HepG2 (cell line): ENCODE data around the gene HOXA13. TPM values are rescaled to one million over a fixed set of nuclear protein-coding genes. Genes with fewer than 3 reads are reported as not detected.

Source experiments
- ARNTL ChIP-seq: sonication (generic); formaldehyde crosslinking; IDR thresholded peaks from 2 replicates; pipeline ENCODE4 v1.4.0; 2020; ENCODE audit warnings: mild to moderate bottlenecking, missing genetic modification reagents
- GPN1 ChIP-seq: sonication (generic); formaldehyde crosslinking; IDR thresholded peaks from 2 replicates; pipeline ENCODE4 v1.5.1; 2020; ENCODE audit warnings: missing genetic modification reagents, borderline replicate concordance
- HDAC1 ChIP-seq: sonication (generic); formaldehyde crosslinking; IDR thresholded peaks from 2 replicates; pipeline ENCODE4 v1.5.1; 2020; ENCODE audit warnings: mild to moderate bottlenecking, missing genetic modification reagents
- KDM2A ChIP-seq: sonication (generic); formaldehyde crosslinking; IDR thresholded peaks from 2 replicates; pipeline ENCODE4 v1.4.0; 2020; ENCODE audit warnings: low read depth, missing genetic modification reagents, borderline replicate concordance
- SOX13 ChIP-seq, 3 experiments: fragments of 450-650 bp in 1 of 3; sonication (generic) in 1 of 3; formaldehyde crosslinking in 1 of 3; IDR thresholded peaks in 2 of 3; conservative IDR thresholded peaks in 1 of 3; 2 replicates each; pipeline versions ENCODE4 v1.5.0 to v1.6.1; 2016 to 2020; ENCODE audit warnings: antibody characterized with exemption in 1 of 3, mild to moderate bottlenecking in 1 of 3, missing compliant biosample characterization in 1 of 3, missing genetic modification reagents in 1 of 3, moderate library complexity in 1 of 3
- TEF ChIP-seq: sonication (generic); formaldehyde crosslinking; IDR thresholded peaks from 2 replicates; pipeline ENCODE4 v1.5.0; 2020; ENCODE audit warnings: missing genetic modification reagents
- TFDP2 ChIP-seq: sonication (generic); formaldehyde crosslinking; IDR thresholded peaks from 2 replicates; pipeline ENCODE4 v1.4.0; 2020; ENCODE audit warnings: missing genetic modification reagents
- TOE1 ChIP-seq: sonication (generic); formaldehyde crosslinking; IDR thresholded peaks from 2 replicates; pipeline ENCODE4 v1.4.0; 2020; ENCODE audit warnings: mild to moderate bottlenecking, missing genetic modification reagents
- ZNF18 ChIP-seq: sonication (generic); formaldehyde crosslinking; IDR thresholded peaks from 2 replicates; pipeline ENCODE4 v1.8.0; 2022; ENCODE audit warnings: mild to moderate bottlenecking, missing genetic modification reagents; ENCODE audit not compliant: insufficient replicate concordance
- ZNF350 ChIP-seq: sonication (generic); formaldehyde crosslinking; IDR thresholded peaks from 2 replicates; pipeline ENCODE4 v1.4.0; 2020; ENCODE audit warnings: mild to moderate bottlenecking, low read depth, missing genetic modification reagents, borderline replicate concordance
- ZNF772 ChIP-seq: sonication (generic); formaldehyde crosslinking; IDR thresholded peaks from 2 replicates; pipeline ENCODE4 v1.5.0; 2020; ENCODE audit warnings: mild to moderate bottlenecking, missing genetic modification reagents
- ZXDC ChIP-seq: sonication (generic); formaldehyde crosslinking; IDR thresholded peaks from 2 replicates; pipeline ENCODE4 v1.5.0; 2020; ENCODE audit warnings: mild to moderate bottlenecking, missing genetic modification reagents
- polyA plus RNA-seq, 8 experiments: library from polyadenylated mRNA; depleted of rRNA in 3 of 8; stranded (reverse) in 7 of 8; unstranded in 1 of 8; fragments of >200 nt; fragmentation: Illumina TruSeq in 4 of 8; extraction: Trizol in 4 of 8; gene quantifications; 2 replicates each; pipeline versions ENCODE4 v1.2.1 to v1.2.3, GENCODE V29; 2011 to 2016; ENCODE audit warnings: low read depth in 4 of 8, missing spikeins in 1 of 8, mixed read lengths in 1 of 8; ENCODE audit not compliant: insufficient read depth in 1 of 8
- total RNA-seq, 5 experiments: library from RNA; depleted of rRNA; stranded (reverse); fragments of >200 nt; fragmentation: Illumina TruSeq; extraction: Trizol; gene quantifications; 2 replicates each; pipeline ENCODE4 v1.2.3, GENCODE V29; 2016; ENCODE audit warnings: low read depth in 1 of 5
- TF ChIP-seq, protein P1 (sequence below): sonication (generic); formaldehyde crosslinking; IDR thresholded peaks from 2 replicates; pipeline ENCODE4 v1.5.0; 2020; ENCODE audit warnings: missing genetic modification reagents
- TF ChIP-seq, protein P2 (sequence below): sonication (generic); formaldehyde crosslinking; IDR thresholded peaks from 2 replicates; pipeline ENCODE4 v1.5.0; 2020; ENCODE audit warnings: missing genetic modification reagents, mild to moderate bottlenecking, borderline replicate concordance
- TF ChIP-seq, protein P3 (sequence below): sonication (generic); formaldehyde crosslinking; IDR thresholded peaks from 2 replicates; pipeline ENCODE4 v1.5.0; 2020; ENCODE audit warnings: missing genetic modification reagents, mild to moderate bottlenecking, borderline replicate concordance
- TF ChIP-seq, protein P4 (sequence below): sonication (generic); formaldehyde crosslinking; IDR thresholded peaks from 2 replicates; pipeline ENCODE4 v1.4.0; 2020; ENCODE audit warnings: mild to moderate bottlenecking, missing genetic modification reagents
- TF ChIP-seq, protein P5 (sequence below): IDR thresholded peaks from 2 replicates; pipeline ENCODE4 v1.6.1; 2016; ENCODE audit warnings: mild to moderate bottlenecking, missing biosample characterization, missing genetic modification reagents

The HOXA13 gene
- total and polyA plus RNA-seq, 2 of the 13 experiments (the other 11 are each of a cell fraction or from before 2014, with no cell fraction given), result 0.01 to 0.04 TPM

- TF ChIP-seq, protein P1, sequence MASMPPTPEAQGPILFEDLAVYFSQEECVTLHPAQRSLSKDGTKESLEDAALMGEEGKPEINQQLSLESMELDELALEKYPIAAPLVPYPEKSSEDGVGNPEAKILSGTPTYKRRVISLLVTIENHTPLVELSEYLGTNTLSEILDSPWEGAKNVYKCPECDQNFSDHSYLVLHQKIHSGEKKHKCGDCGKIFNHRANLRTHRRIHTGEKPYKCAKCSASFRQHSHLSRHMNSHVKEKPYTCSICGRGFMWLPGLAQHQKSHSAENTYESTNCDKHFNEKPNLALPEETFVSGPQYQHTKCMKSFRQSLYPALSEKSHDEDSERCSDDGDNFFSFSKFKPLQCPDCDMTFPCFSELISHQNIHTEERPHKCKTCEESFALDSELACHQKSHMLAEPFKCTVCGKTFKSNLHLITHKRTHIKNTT, result no peak
- TF ChIP-seq GPN1 (no peak), ARNTL (CRISPR knock-in tag) (peak; percentile 33; the same call in 1 of the 2 replicates), HDAC1 (CRISPR knock-in tag) (peak; percentile 72), ZXDC (CRISPR knock-in tag) (peak; percentile 70), TEF (CRISPR knock-in tag) (no peak), SOX13 (IDR thresholded peaks at IDR 0.05) (no peak), SOX13 (CRISPR knock-in tag; conservative IDR thresholded peaks at IDR 0.05 in 1 of 2, IDR thresholded peaks at IDR 0.05 in 1 of 2) (no peak), ZNF772 (no peak), KDM2A (CRISPR knock-in tag) (peak; percentile 78; the same call in 1 of the 2 replicates), TFDP2 (CRISPR knock-in tag) (no peak), ZNF18 (CRISPR knock-in tag) (peak; percentile 50), TOE1 (CRISPR knock-in tag) (no peak), ZNF350 (CRISPR knock-in tag) (peak; percentile 32; the same call in 1 of the 2 replicates)
- TF ChIP-seq, protein P2, sequence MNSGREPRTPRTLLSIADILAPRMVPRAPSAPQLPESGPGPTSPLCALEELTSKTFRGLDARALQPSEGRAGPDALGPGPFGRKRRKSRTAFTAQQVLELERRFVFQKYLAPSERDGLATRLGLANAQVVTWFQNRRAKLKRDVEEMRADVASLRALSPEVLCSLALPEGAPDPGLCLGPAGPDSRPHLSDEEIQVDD (CRISPR knock-in tag), result no peak
- TF ChIP-seq, protein P3, sequence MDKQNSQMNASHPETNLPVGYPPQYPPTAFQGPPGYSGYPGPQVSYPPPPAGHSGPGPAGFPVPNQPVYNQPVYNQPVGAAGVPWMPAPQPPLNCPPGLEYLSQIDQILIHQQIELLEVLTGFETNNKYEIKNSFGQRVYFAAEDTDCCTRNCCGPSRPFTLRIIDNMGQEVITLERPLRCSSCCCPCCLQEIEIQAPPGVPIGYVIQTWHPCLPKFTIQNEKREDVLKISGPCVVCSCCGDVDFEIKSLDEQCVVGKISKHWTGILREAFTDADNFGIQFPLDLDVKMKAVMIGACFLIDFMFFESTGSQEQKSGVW, result no peak
- TF ChIP-seq, protein P4, sequence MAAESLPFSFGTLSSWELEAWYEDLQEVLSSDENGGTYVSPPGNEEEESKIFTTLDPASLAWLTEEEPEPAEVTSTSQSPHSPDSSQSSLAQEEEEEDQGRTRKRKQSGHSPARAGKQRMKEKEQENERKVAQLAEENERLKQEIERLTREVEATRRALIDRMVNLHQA (CRISPR knock-in tag), result no peak
- TF ChIP-seq, protein P5, sequence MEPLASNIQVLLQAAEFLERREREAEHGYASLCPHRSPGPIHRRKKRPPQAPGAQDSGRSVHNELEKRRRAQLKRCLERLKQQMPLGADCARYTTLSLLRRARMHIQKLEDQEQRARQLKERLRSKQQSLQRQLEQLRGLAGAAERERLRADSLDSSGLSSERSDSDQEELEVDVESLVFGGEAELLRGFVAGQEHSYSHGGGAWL (CRISPR knock-in tag), result peak; percentile 46; the same call in 1 of the 2 replicates
These were observed 49.1 kb downstream of the HOXA13 start (continued) for GRCh38 chr7:27150568-27151340.
